ENCODE measurements around the gene SPIRE1.
A peak's percentile ranks its signal among the peaks of the same experiment; 100 is the strongest.

SPIRE1 gene

GRCh38 chr18:12474146-12474545 lies 183.8 kb downstream of the SPIRE1 start:
- Histone ChIP-seq H3K27me3 (ENCODE audit: insufficient read depth, low read length, poor library complexity, severe bottlenecking) (no peaks in the 10 kb centered on the region), H3K79me2 (ENCODE audit: insufficient read depth, low read length) (no peaks in the 10 kb centered on the region), H3K9ac (ENCODE audit: low read depth, low read length, poor library complexity, severe bottlenecking) (no peak overlapping the region), H2AFZ (ENCODE audit: low read length) (0 out of 2 replicates have a peak overlapping the region, but pooled peaks have one; percentile 10), H3K9me2 (replicated peaks; ENCODE audit: low read depth, low read length) (no peaks in the 10 kb centered on the region), H3K9me3 (ENCODE audit: insufficient read depth, low read depth, low read length) (no peaks in the 10 kb centered on the region), H3K36me3 (ENCODE audit: insufficient read depth, low read length) (no peaks in the 10 kb centered on the region), H4K20me1 (ENCODE audit: insufficient read depth, low read length, poor library complexity, severe bottlenecking) (no peaks in the 10 kb centered on the region), H3K4me2 (ENCODE audit: low read depth, low read length, poor library complexity, severe bottlenecking) (no peak overlapping the region), H3K4me3 (ENCODE audit: low read length, poor library complexity, severe bottlenecking) (no peak overlapping the region), H3K4me1 (ENCODE audit: insufficient read depth, low read length, poor library complexity, severe bottlenecking) (no peaks in the 10 kb centered on the region), H3F3A (ENCODE audit: low read depth) (no peaks in the 10 kb centered on the region)
- TF ChIP-seq EZH2phosphoT487 (IDR thresholded peaks at IDR 0.05; ENCODE audit: borderline replicate concordance) (no peak), CTCF (conservative IDR thresholded peaks at IDR 0.05; ENCODE audit: low read length) (no peak)

- no peak for TF ChIP-seq CTCF (conservative IDR thresholded peaks at IDR 0.05; ENCODE audit: low read length)
- TF ChIP-seq EZH2phosphoT487 (IDR thresholded peaks at IDR 0.05; ENCODE audit: borderline replicate concordance): no peak
- Histone ChIP-seq H3K9me2 (replicated peaks; ENCODE audit: low read depth, low read length) (no peaks in the 10 kb centered on the region), H3F3A (ENCODE audit: low read depth) (no peaks in the 10 kb centered on the region), H3K9ac (ENCODE audit: low read depth, low read length, poor library complexity, severe bottlenecking) (no peak overlapping the region), H3K4me3 (ENCODE audit: low read length, poor library complexity, severe bottlenecking) (no peak overlapping the region), H2AFZ (ENCODE audit: low read length) (no peak overlapping the region), H3K4me1 (ENCODE audit: insufficient read depth, low read length, poor library complexity, severe bottlenecking) (no peaks in the 10 kb centered on the region), H4K20me1 (ENCODE audit: insufficient read depth, low read length, poor library complexity, severe bottlenecking) (no peaks in the 10 kb centered on the region), H3K4me2 (ENCODE audit: low read depth, low read length, poor library complexity, severe bottlenecking) (no peak overlapping the region), H3K79me2 (ENCODE audit: insufficient read depth, low read length) (no peaks in the 10 kb centered on the region), H3K27me3 (ENCODE audit: insufficient read depth, low read length, poor library complexity, severe bottlenecking) (no peaks in the 10 kb centered on the region), H3K36me3 (ENCODE audit: insufficient read depth, low read length) (no peaks in the 10 kb centered on the region), H3K9me3 (ENCODE audit: insufficient read depth, low read depth, low read length) (no peaks in the 10 kb centered on the region)
Measured at GRCh38 chr18:12470382-12471075, 187.4 kb downstream of the SPIRE1 start.

- no peaks in the 10 kb centered on the region for H4K20me1 ChIP-seq (ENCODE audit: insufficient read depth, low read length, poor library complexity, severe bottlenecking)
- no peaks in the 10 kb centered on the region for H3K9me2 ChIP-seq (replicated peaks; ENCODE audit: low read depth, low read length)
- H3K27me3 ChIP-seq (ENCODE audit: insufficient read depth, low read length, poor library complexity, severe bottlenecking): no peaks in the 10 kb centered on the region
- H3K4me1 ChIP-seq (ENCODE audit: insufficient read depth, low read length, poor library complexity, severe bottlenecking): no peaks in the 10 kb centered on the region
- H3K4me2 ChIP-seq (ENCODE audit: low read depth, low read length, poor library complexity, severe bottlenecking): no peak overlapping the region
- no peak overlapping the region for H3K4me3 ChIP-seq (ENCODE audit: low read length, poor library complexity, severe bottlenecking)
- no peak overlapping the region for H3K9ac ChIP-seq (ENCODE audit: low read depth, low read length, poor library complexity, severe bottlenecking)
- no peak overlapping the region for H2AFZ ChIP-seq (ENCODE audit: low read length)
- H3K79me2 ChIP-seq (ENCODE audit: insufficient read depth, low read length): no peaks in the 10 kb centered on the region
- no peaks in the 10 kb centered on the region for H3F3A ChIP-seq (ENCODE audit: low read depth)
- TF ChIP-seq CTCF (conservative IDR thresholded peaks at IDR 0.05; ENCODE audit: low read length) (no peak), EZH2phosphoT487 (IDR thresholded peaks at IDR 0.05; ENCODE audit: borderline replicate concordance) (no peak)
- H3K36me3 ChIP-seq (ENCODE audit: insufficient read depth, low read length): no peaks in the 10 kb centered on the region
- H3K9me3 ChIP-seq (ENCODE audit: insufficient read depth, low read depth, low read length): no peaks in the 10 kb centered on the region
Measured at GRCh38 chr18:12468445-12468844, 189.5 kb downstream of the SPIRE1 start.

Measured in Loucy (cell line).